ENCODE measurements around the gene KLK1. TPM values are rescaled to one million over a fixed set of nuclear protein-coding genes. Genes with fewer than 3 reads are reported as not detected.

Gene KLK1
- total and polyA plus RNA-seq, 2 donors (not counting 1 experiment from before 2014, with no cell fraction given) = not detected

- Histone ChIP-seq H2AFZ (ENCODE audit: low read length) (no peak overlapping the region), H3K4me2 (ENCODE audit: extremely low read depth, insufficient read depth, low read length) (no peak overlapping the region), H3K9me3 (ENCODE audit: control insufficient read depth, insufficient read depth, low read depth, low read length) (no peaks in the 10 kb centered on the region), H4K20me1 (ENCODE audit: control insufficient read depth, extremely low read depth, insufficient read depth, low read length) (no peaks in the 10 kb centered on the region), H3K27ac (ENCODE audit: insufficient read depth, low read length) (no peak overlapping the region), H3K27me3 (ENCODE audit: control insufficient read depth, insufficient read depth, low read length) (no peaks in the 10 kb centered on the region), H3K79me2 (ENCODE audit: control insufficient read depth, insufficient read depth, low read length) (no peaks in the 10 kb centered on the region), H3K9ac (ENCODE audit: insufficient read depth, low read length) (no peak overlapping the region), H3K4me1 (ENCODE audit: control insufficient read depth, extremely low read depth, insufficient read depth, low read length) (no peaks in the 10 kb centered on the region), H3K36me3 (ENCODE audit: control insufficient read depth, insufficient read depth, low read length) (no peaks in the 10 kb centered on the region), H3K4me3 (replicated peaks in 1 of 4; ENCODE audit: control extremely low read depth in 1 of 4, insufficient read depth in 1 of 4, low read depth in 3 of 4, low read length in 4 of 4) (no peak overlapping the region)
- TF ChIP-seq EZH2 (IDR thresholded peaks at IDR 0.05; ENCODE audit: low read length, missing control alignments) (no peak), CTCF (conservative IDR thresholded peaks at IDR 0.05 in 1 of 2, IDR thresholded peaks at IDR 0.05 in 1 of 2; ENCODE audit: low read depth in 1 of 2, low read length in 2 of 2) (no peak)
- DNase-seq (ENCODE audit: low read depth in 2 of 2) = no peak
Observed at GRCh38 chr19:50844296-50844935, 20.8 kb upstream of the KLK1 start.

GRCh38 chr19:50843701-50844221 lies 20.2 kb upstream of the KLK1 start:
- Histone ChIP-seq H3K4me3 (replicated peaks in 1 of 4; ENCODE audit: control extremely low read depth in 1 of 4, insufficient read depth in 1 of 4, low read depth in 3 of 4, low read length in 4 of 4) (no peak overlapping the region), H2AFZ (ENCODE audit: low read length) (no peak overlapping the region), H3K79me2 (ENCODE audit: control insufficient read depth, insufficient read depth, low read length) (no peaks in the 10 kb centered on the region), H3K4me2 (ENCODE audit: extremely low read depth, insufficient read depth, low read length) (no peak overlapping the region), H3K27me3 (ENCODE audit: control insufficient read depth, insufficient read depth, low read length) (no peaks in the 10 kb centered on the region), H3K4me1 (ENCODE audit: control insufficient read depth, extremely low read depth, insufficient read depth, low read length) (no peaks in the 10 kb centered on the region), H3K36me3 (ENCODE audit: control insufficient read depth, insufficient read depth, low read length) (no peaks in the 10 kb centered on the region), H3K9me3 (ENCODE audit: control insufficient read depth, insufficient read depth, low read depth, low read length) (no peaks in the 10 kb centered on the region), H3K9ac (ENCODE audit: insufficient read depth, low read length) (no peak overlapping the region), H4K20me1 (ENCODE audit: control insufficient read depth, extremely low read depth, insufficient read depth, low read length) (no peaks in the 10 kb centered on the region), H3K27ac (ENCODE audit: insufficient read depth, low read length) (no peak overlapping the region)
- no peak for DNase-seq (ENCODE audit: low read depth in 2 of 2)
- TF ChIP-seq CTCF (conservative IDR thresholded peaks at IDR 0.05 in 1 of 2, IDR thresholded peaks at IDR 0.05 in 1 of 2; ENCODE audit: low read depth in 1 of 2, low read length in 2 of 2) = no peak
- TF ChIP-seq EZH2 (IDR thresholded peaks at IDR 0.05; ENCODE audit: low read length, missing control alignments) = no peak

GRCh38 chr19:50843205-50843604 lies 19.6 kb upstream of the KLK1 start:
- no peaks in the 10 kb centered on the region for H4K20me1 ChIP-seq (ENCODE audit: control insufficient read depth, extremely low read depth, insufficient read depth, low read length)
- no peak overlapping the region for H3K4me3 ChIP-seq (replicated peaks in 1 of 4; ENCODE audit: control extremely low read depth in 1 of 4, insufficient read depth in 1 of 4, low read depth in 3 of 4, low read length in 4 of 4)
- no peaks in the 10 kb centered on the region for H3K36me3 ChIP-seq (ENCODE audit: control insufficient read depth, insufficient read depth, low read length)

More at GRCh38 chr19:50843205-50843604, 19.6 kb upstream of the KLK1 start:
- DNase-seq (ENCODE audit: low read depth in 2 of 2) = no peak
- H3K9me3 ChIP-seq (ENCODE audit: control insufficient read depth, insufficient read depth, low read depth, low read length) = no peaks in the 10 kb centered on the region
- H3K79me2 ChIP-seq (ENCODE audit: control insufficient read depth, insufficient read depth, low read length) = no peaks in the 10 kb centered on the region
- no peak for TF ChIP-seq EZH2 (IDR thresholded peaks at IDR 0.05; ENCODE audit: low read length, missing control alignments)
- TF ChIP-seq CTCF (conservative IDR thresholded peaks at IDR 0.05 in 1 of 2, IDR thresholded peaks at IDR 0.05 in 1 of 2; ENCODE audit: low read depth in 1 of 2, low read length in 2 of 2) = no peak
- no peak overlapping the region for H3K9ac ChIP-seq (ENCODE audit: insufficient read depth, low read length)
- no peak overlapping the region for H3K4me2 ChIP-seq (ENCODE audit: extremely low read depth, insufficient read depth, low read length)
- H3K4me1 ChIP-seq (ENCODE audit: control insufficient read depth, extremely low read depth, insufficient read depth, low read length) = no peaks in the 10 kb centered on the region
- no peaks in the 10 kb centered on the region for H3K27me3 ChIP-seq (ENCODE audit: control insufficient read depth, insufficient read depth, low read length)
- no peak overlapping the region for H3K27ac ChIP-seq (ENCODE audit: insufficient read depth, low read length)
- H2AFZ ChIP-seq (ENCODE audit: low read length) = no peak overlapping the region
